SHP77 treated with DMSO at 0.1 percent for 48 hours (cell line): ENCODE results near the gene WNT16.
"Not testable (repeated sequence)": the region's sequence is repeated elsewhere in the genome, so short reads cannot be mapped to it uniquely, and the experiment has no call there.

Source experiments
- DNase-seq: peaks from one replicate; lab custom pipeline; 2025; lab: John Stamatoyannopoulos, UW

Gene WNT16

GRCh38 chr7:121328508-121329190 is at the start of gene WNT16:
TSS of gene WNT16 (plus strand) at chr7:121329000. CDS start at chr7:121329293, 293 bp downstream.
- DNase-seq = no peak

- no peak for DNase-seq
These were observed 49.7 kb upstream of the WNT16 start for GRCh38 chr7:121279060-121279620.

- no peak for DNase-seq
These were observed 49.0 kb upstream of the WNT16 start for GRCh38 chr7:121279822-121280221.

- no peak for DNase-seq
These were observed 48.1 kb upstream of the WNT16 start for GRCh38 chr7:121280656-121281055.

GRCh38 chr7:121282129-121282528 is 46.7 kb upstream of the WNT16 start:
- no peak for DNase-seq

GRCh38 chr7:121285066-121285667 is 43.6 kb upstream of the WNT16 start:
- no peak for DNase-seq

GRCh38 chr7:121286186-121286585 is 42.6 kb upstream of the WNT16 start:
- DNase-seq = no peak

- no peak for DNase-seq
These were observed 41.8 kb upstream of the WNT16 start for GRCh38 chr7:121286742-121287734.

- no peak for DNase-seq
These were observed 39.9 kb upstream of the WNT16 start for GRCh38 chr7:121288894-121289293.

- not testable (repeated sequence) for DNase-seq
These were observed 38.9 kb upstream of the WNT16 start for GRCh38 chr7:121289930-121290329.

- no peak for DNase-seq
These were observed 34.3 kb upstream of the WNT16 start for GRCh38 chr7:121294448-121294992.

GRCh38 chr7:121297843-121298242 is 31.0 kb upstream of the WNT16 start:
- no peak for DNase-seq

- DNase-seq = no peak
These were observed 30.0 kb upstream of the WNT16 start for GRCh38 chr7:121298831-121299239.

GRCh38 chr7:121300685-121301420 is 27.9 kb upstream of the WNT16 start:
- DNase-seq = no peak

GRCh38 chr7:121301446-121302213 is 27.2 kb upstream of the WNT16 start:
- DNase-seq = no peak

GRCh38 chr7:121302214-121302745 is 26.5 kb upstream of the WNT16 start:
- no peak for DNase-seq

- DNase-seq = no peak
These were observed 25.2 kb upstream of the WNT16 start for GRCh38 chr7:121303422-121304101.

GRCh38 chr7:121304102-121304658 is 24.6 kb upstream of the WNT16 start:
- no peak for DNase-seq

GRCh38 chr7:121305109-121305508 is 23.7 kb upstream of the WNT16 start:
- no peak for DNase-seq
